B cell (primary cell): Measurements from ENCODE around the gene PRSS21.
A peak's percentile ranks its signal among the peaks of the same experiment; 100 is the strongest.

Experiments
- EZH2 ChIP-seq: IDR thresholded peaks from 2 replicates; pipeline ENCODE4 v1.6.1; 2012; ENCODE audit warnings: borderline replicate concordance, low read depth, mild to moderate bottlenecking, moderate library complexity, low read length; ENCODE audit not compliant: insufficient read depth, poor library complexity, severe bottlenecking
- TF ChIP-seq, protein P1 (sequence below): fragments of 200-600 bp; IDR thresholded peaks from one replicate; pipeline ENCODE4 v1.8.0; 2022; ENCODE audit warnings: antibody characterized with exemption, mild to moderate bottlenecking

GRCh38 chr16:2842340-2843000 lies 25.4 kb downstream of the PRSS21 start:
- TF ChIP-seq, protein P1, sequence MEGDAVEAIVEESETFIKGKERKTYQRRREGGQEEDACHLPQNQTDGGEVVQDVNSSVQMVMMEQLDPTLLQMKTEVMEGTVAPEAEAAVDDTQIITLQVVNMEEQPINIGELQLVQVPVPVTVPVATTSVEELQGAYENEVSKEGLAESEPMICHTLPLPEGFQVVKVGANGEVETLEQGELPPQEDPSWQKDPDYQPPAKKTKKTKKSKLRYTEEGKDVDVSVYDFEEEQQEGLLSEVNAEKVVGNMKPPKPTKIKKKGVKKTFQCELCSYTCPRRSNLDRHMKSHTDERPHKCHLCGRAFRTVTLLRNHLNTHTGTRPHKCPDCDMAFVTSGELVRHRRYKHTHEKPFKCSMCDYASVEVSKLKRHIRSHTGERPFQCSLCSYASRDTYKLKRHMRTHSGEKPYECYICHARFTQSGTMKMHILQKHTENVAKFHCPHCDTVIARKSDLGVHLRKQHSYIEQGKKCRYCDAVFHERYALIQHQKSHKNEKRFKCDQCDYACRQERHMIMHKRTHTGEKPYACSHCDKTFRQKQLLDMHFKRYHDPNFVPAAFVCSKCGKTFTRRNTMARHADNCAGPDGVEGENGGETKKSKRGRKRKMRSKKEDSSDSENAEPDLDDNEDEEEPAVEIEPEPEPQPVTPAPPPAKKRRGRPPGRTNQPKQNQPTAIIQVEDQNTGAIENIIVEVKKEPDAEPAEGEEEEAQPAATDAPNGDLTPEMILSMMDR: peak; percentile 21
- no peak for TF ChIP-seq EZH2
